Liver (tissue), 9 donors: ENCODE measurements around the gene GPC1. TPM values are rescaled to one million over a fixed set of nuclear protein-coding genes. Genes with fewer than 3 reads are reported as not detected.

Experiments
- DNase-seq: peaks from one replicate; pipeline ENCODE4 v3.0.0-alpha.2; 2017; ENCODE audit warnings: low spot score
- H3K27ac ChIP-seq, 2 donors: one replicate each; pipeline ENCODE4 v1.7.0; 2013; ENCODE audit warnings: inconsistent platforms in 2 of 2, low read length in 2 of 2, control low read depth in 1 of 2, low read depth in 1 of 2, mild to moderate bottlenecking in 1 of 2
- H3K27me3 ChIP-seq, 4 donors: one replicate each; pipeline versions ENCODE4 v1.6.1 to v1.7.0; 2013; ENCODE audit warnings: low read length in 3 of 4, inconsistent platforms in 1 of 4, mild to moderate bottlenecking in 1 of 4, moderate library complexity in 1 of 4; ENCODE audit not compliant: control insufficient read depth in 4 of 4, insufficient read depth in 4 of 4
- H3K36me3 ChIP-seq, 4 donors: one replicate each; pipeline versions ENCODE4 v1.6.1 to v1.7.0; 2013; ENCODE audit warnings: low read length in 3 of 4, mild to moderate bottlenecking in 3 of 4, low read depth in 1 of 4, moderate library complexity in 1 of 4; ENCODE audit not compliant: control insufficient read depth in 4 of 4, insufficient read depth in 3 of 4
- H3K4me1 ChIP-seq, 4 donors: one replicate each; pipeline versions ENCODE4 v1.6.1 to v1.7.0; 2013; ENCODE audit warnings: low read length in 3 of 4, mild to moderate bottlenecking in 3 of 4, moderate library complexity in 1 of 4; ENCODE audit not compliant: control insufficient read depth in 4 of 4, insufficient read depth in 4 of 4
- H3K4me3 ChIP-seq, 3 donors: one replicate each; pipeline versions ENCODE4 v1.6.1 to v1.7.0; 2013; ENCODE audit warnings: low read length in 3 of 3, control low read depth in 1 of 3, low read depth in 1 of 3, mild to moderate bottlenecking in 1 of 3
- H3K9ac ChIP-seq, 2 donors: one replicate each; pipeline ENCODE4 v1.7.0; 2013; ENCODE audit warnings: low read length in 2 of 2, mild to moderate bottlenecking in 2 of 2, moderate library complexity in 2 of 2, control low read depth in 1 of 2, low read depth in 1 of 2
- H3K9me3 ChIP-seq, 4 donors: one replicate each; pipeline versions ENCODE4 v1.6.1 to v1.7.0; 2013; ENCODE audit warnings: low read length in 3 of 4; ENCODE audit not compliant: control insufficient read depth in 4 of 4
- CTCF ChIP-seq: fragments of 150-350 bp; IDR thresholded peaks from 2 replicates; pipeline ENCODE4 v1.5.1; 2017; ENCODE audit warnings: improper control_type of control experiment, low read depth, low read length; ENCODE audit not compliant: missing input control
- EGR1 ChIP-seq, 2 donors: IDR thresholded peaks; 2 replicates each; pipeline ENCODE4 v1.6.1; 2016 to 2018; ENCODE audit warnings: antibody characterized with exemption in 2 of 2, low read depth in 2 of 2
- FOXA1 ChIP-seq: IDR thresholded peaks from 2 replicates; pipeline ENCODE4 v1.6.1; 2016; ENCODE audit warnings: antibody characterized with exemption
- FOXA2 ChIP-seq: IDR thresholded peaks from 2 replicates; pipeline ENCODE4 v1.6.1; 2016; ENCODE audit warnings: antibody characterized with exemption
- GABPA ChIP-seq, 2 donors: IDR thresholded peaks in 1 of 2; conservative IDR thresholded peaks in 1 of 2; 2 replicates each; pipeline ENCODE4 v1.6.1; 2016; ENCODE audit warnings: antibody characterized with exemption in 2 of 2, mild to moderate bottlenecking in 1 of 2, moderate library complexity in 1 of 2
- HNF4A ChIP-seq, 2 donors: conservative IDR thresholded peaks; 2 replicates each; pipeline ENCODE4 v1.6.1; 2016; ENCODE audit warnings: antibody characterized with exemption in 2 of 2, mild to moderate bottlenecking in 2 of 2
- HNF4G ChIP-seq: IDR thresholded peaks from 2 replicates; pipeline ENCODE4 v1.6.1; 2016; ENCODE audit warnings: antibody characterized with exemption
- JUND ChIP-seq, 2 donors: IDR thresholded peaks; 2 replicates each; pipeline ENCODE4 v1.6.1; 2016; ENCODE audit warnings: antibody characterized with exemption in 2 of 2
- NR2F2 ChIP-seq: IDR thresholded peaks from 2 replicates; pipeline ENCODE4 v1.6.1; 2016; ENCODE audit warnings: antibody characterized with exemption
- RAD21 ChIP-seq, 2 donors: IDR thresholded peaks; 2 replicates each; pipeline ENCODE4 v1.6.1; 2016; ENCODE audit warnings: antibody characterized with exemption in 2 of 2, mild to moderate bottlenecking in 2 of 2
- RXRA ChIP-seq, 2 donors: IDR thresholded peaks; 2 replicates each; pipeline ENCODE4 v1.6.1; 2017 to 2018; ENCODE audit warnings: antibody characterized with exemption in 2 of 2, mild to moderate bottlenecking in 1 of 2
- SP1 ChIP-seq: IDR thresholded peaks from 2 replicates; pipeline ENCODE4 v1.6.1; 2018; ENCODE audit warnings: antibody characterized with exemption, mild to moderate bottlenecking
- YY1 ChIP-seq: IDR thresholded peaks from 2 replicates; pipeline ENCODE4 v1.6.1; 2016; ENCODE audit warnings: antibody characterized with exemption, mild to moderate bottlenecking
- ZBTB33 ChIP-seq: IDR thresholded peaks from 2 replicates; pipeline ENCODE4 v1.6.1; 2016; ENCODE audit warnings: antibody characterized with exemption
- WGBS: extraction: QIAGEN DNeasy Blood & Tissue Kit; methylation state at CpG from one replicate; pipeline ENCODE4 v1.1.7; 2013; 5-methylcytosine and 5-hydroxymethylcytosine counted together
- polyA plus RNA-seq, 2 donors: library from polyadenylated mRNA; stranded (reverse) in 1 of 2; unstranded in 1 of 2; fragments of 200-250 nt in 1 of 2; fragments of >200 nt in 1 of 2; fragmentation: Nextera tagmentation in 1 of 2; extraction: Ambion mirVana in 1 of 2; gene quantifications; one replicate each; pipeline versions ENCODE4 v1.2.1 to v1.2.3, GENCODE V29; 2013 to 2015
- total RNA-seq, 2 donors: library from RNA; depleted of rRNA; stranded (reverse); fragments of >200 nt; gene quantifications; one replicate each; pipeline ENCODE4 v1.2.3, GENCODE V29; 2014
- TF ChIP-seq, protein P1 (sequence below): IDR thresholded peaks from 2 replicates; pipeline ENCODE4 v1.6.1; 2016; ENCODE audit warnings: antibody characterized with exemption, mild to moderate bottlenecking
- donor health status: healthy.
- donor health status: healthy.
- donor health status: healthy.
- donor health status: healthy.
- donor health status: healthy.

The GPC1 gene
- total and polyA plus RNA-seq, 4 donors, result 3.2 to 41.0 (median 9.1) TPM

DNA sequence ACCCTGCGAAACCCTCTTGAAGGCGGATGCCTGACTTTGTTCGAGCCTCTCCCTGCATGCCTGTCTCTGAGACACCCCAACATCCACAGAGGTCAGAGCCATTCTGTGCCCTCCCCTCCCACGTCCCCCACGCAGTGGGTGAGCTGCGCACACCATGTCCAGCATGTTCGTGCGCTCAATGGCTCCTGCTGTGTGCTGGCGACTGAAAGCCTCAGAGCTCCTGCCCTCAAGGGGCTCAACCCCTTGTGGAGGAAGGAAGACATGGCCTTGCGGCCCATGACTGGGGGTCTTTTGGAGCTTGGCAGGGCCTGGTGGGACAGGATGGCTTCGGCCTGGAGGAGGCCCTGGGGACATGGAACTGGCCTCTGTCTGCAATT is 76.6 kb downstream of the GPC1 start:
- DNase-seq, result peak; percentile 21

GRCh38 chr2:240512666-240513535 is 77.4 kb downstream of the GPC1 start:
- Histone ChIP-seq H3K9me3 (no peaks in the 10 kb centered on the region), H3K4me3 (no peak overlapping the region), H3K27me3 (no peaks in the 10 kb centered on the region), H3K9ac (no peak overlapping the region), H3K27ac (no peak overlapping the region), H3K4me1 (peaks cover 0 to 2% (median 0%) of the 10 kb centered on the region in 4 donors), H3K36me3 (peaks cover 0 to 12% (median 5%) of the 10 kb centered on the region in 4 donors)
- DNase-seq, result peak; percentile 26
- 97% methylated on average over 21 of the region's 21 CpGs for WGBS
- no peak for TF ChIP-seq GABPA (IDR thresholded peaks at IDR 0.05 in 1 of 2, conservative IDR thresholded peaks at IDR 0.05 in 1 of 2)
- no peak for TF ChIP-seq YY1
- no peak for TF ChIP-seq RAD21 (IDR thresholded peaks at IDR 0.05)
- TF ChIP-seq JUND (IDR thresholded peaks at IDR 0.05), result no peak
- TF ChIP-seq SP1, result no peak
- TF ChIP-seq FOXA2, result no peak
- no peak for TF ChIP-seq HNF4G
- TF ChIP-seq, protein P1, sequence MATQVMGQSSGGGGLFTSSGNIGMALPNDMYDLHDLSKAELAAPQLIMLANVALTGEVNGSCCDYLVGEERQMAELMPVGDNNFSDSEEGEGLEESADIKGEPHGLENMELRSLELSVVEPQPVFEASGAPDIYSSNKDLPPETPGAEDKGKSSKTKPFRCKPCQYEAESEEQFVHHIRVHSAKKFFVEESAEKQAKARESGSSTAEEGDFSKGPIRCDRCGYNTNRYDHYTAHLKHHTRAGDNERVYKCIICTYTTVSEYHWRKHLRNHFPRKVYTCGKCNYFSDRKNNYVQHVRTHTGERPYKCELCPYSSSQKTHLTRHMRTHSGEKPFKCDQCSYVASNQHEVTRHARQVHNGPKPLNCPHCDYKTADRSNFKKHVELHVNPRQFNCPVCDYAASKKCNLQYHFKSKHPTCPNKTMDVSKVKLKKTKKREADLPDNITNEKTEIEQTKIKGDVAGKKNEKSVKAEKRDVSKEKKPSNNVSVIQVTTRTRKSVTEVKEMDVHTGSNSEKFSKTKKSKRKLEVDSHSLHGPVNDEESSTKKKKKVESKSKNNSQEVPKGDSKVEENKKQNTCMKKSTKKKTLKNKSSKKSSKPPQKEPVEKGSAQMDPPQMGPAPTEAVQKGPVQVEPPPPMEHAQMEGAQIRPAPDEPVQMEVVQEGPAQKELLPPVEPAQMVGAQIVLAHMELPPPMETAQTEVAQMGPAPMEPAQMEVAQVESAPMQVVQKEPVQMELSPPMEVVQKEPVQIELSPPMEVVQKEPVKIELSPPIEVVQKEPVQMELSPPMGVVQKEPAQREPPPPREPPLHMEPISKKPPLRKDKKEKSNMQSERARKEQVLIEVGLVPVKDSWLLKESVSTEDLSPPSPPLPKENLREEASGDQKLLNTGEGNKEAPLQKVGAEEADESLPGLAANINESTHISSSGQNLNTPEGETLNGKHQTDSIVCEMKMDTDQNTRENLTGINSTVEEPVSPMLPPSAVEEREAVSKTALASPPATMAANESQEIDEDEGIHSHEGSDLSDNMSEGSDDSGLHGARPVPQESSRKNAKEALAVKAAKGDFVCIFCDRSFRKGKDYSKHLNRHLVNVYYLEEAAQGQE, result no peak
- no peak for TF ChIP-seq NR2F2
- TF ChIP-seq CTCF, result no peak
- TF ChIP-seq HNF4A (conservative IDR thresholded peaks at IDR 0.05), result no peak
- no peak for TF ChIP-seq EGR1 (IDR thresholded peaks at IDR 0.05; ENCODE audit: low read depth in 2 of 2)

More for the DNA sequence above, 76.6 kb downstream of the GPC1 start:
- no peaks in the 10 kb centered on the region for H3K27me3 ChIP-seq
- H3K9ac ChIP-seq, result no peak overlapping the region
- H3K4me1 ChIP-seq, result no peaks in the 10 kb centered on the region
- peaks cover 0 to 12% (median 5%) of the 10 kb centered on the region in 4 donors for H3K36me3 ChIP-seq
- no peaks in the 10 kb centered on the region for H3K9me3 ChIP-seq
- TF ChIP-seq RXRA (IDR thresholded peaks at IDR 0.05) (no peak), CTCF (no peak), YY1 (no peak), HNF4G (no peak), ZBTB33 (no peak), FOXA1 (no peak), FOXA2 (no peak), GABPA (IDR thresholded peaks at IDR 0.05 in 1 of 2, conservative IDR thresholded peaks at IDR 0.05 in 1 of 2) (no peak), SP1 (no peak), RAD21 (IDR thresholded peaks at IDR 0.05) (no peak), EGR1 (IDR thresholded peaks at IDR 0.05; ENCODE audit: low read depth in 2 of 2) (no peak)
- H3K4me3 ChIP-seq, result no peak overlapping the region
- WGBS, result 97% methylated on average over 11 of the region's 11 CpGs
- H3K27ac ChIP-seq, result no peak overlapping the region
